MV-4-11 (cell line): ENCODE measurements around the gene ENG.
A peak's percentile ranks its signal among the peaks of the same experiment; 100 is the strongest.
"Not testable (repeated sequence)": the region's sequence is repeated elsewhere in the genome, so short reads cannot be mapped to it uniquely, and the experiment has no call there.

ENCODE experiments used
- DNase-seq: peaks from one replicate; lab custom pipeline; 2025; lab: John Stamatoyannopoulos, UW

ENG gene

GRCh38 chr9:127878652-127879390 is 24.4 kb upstream of the ENG start:
- DNase-seq = peak; percentile 6

- no peak for DNase-seq
Observed at GRCh38 chr9:127878001-127878651, 23.7 kb upstream of the ENG start.

- DNase-seq = no peak
Observed at GRCh38 chr9:127877566-127877998, 23.1 kb upstream of the ENG start, which contains the start of gene AK1. TSS of gene AK1 (minus strand) at chr9:127877675. CDS start at chr9:127874617, 3,058 bp downstream.

GRCh38 chr9:127876764-127877562 is 22.5 kb upstream of the ENG start:
- no peak for DNase-seq

GRCh38 chr9:127876026-127876763 is 21.7 kb upstream of the ENG start:
- no peak for DNase-seq

GRCh38 chr9:127875306-127875966 is 21.0 kb upstream of the ENG start:
- no peak for DNase-seq

- no peak for DNase-seq
Observed at GRCh38 chr9:127874301-127875221, 20.1 kb upstream of the ENG start.

- no peak for DNase-seq
Observed at GRCh38 chr9:127873886-127874285, 19.4 kb upstream of the ENG start.

- DNase-seq = no peak
Observed at GRCh38 chr9:127873223-127873691, 18.8 kb upstream of the ENG start.

- no peak for DNase-seq
Observed at GRCh38 chr9:127872369-127873222, 18.1 kb upstream of the ENG start.

- no peak for DNase-seq
Observed at GRCh38 chr9:127871531-127871930, 17.1 kb upstream of the ENG start.

GRCh38 chr9:127870887-127871286 is 16.4 kb upstream of the ENG start:
- no peak for DNase-seq

- not testable (repeated sequence) for DNase-seq
Observed at GRCh38 chr9:127870153-127870491, 15.7 kb upstream of the ENG start.

GRCh38 chr9:127869310-127870152 is 15.1 kb upstream of the ENG start:
- peak; percentile 69 for DNase-seq

GRCh38 chr9:127868278-127868902 is 13.9 kb upstream of the ENG start:
- DNase-seq = no peak

- no peak for DNase-seq
Observed at GRCh38 chr9:127867356-127868277, 13.2 kb upstream of the ENG start.

GRCh38 chr9:127866535-127866934 is 12.1 kb upstream of the ENG start:
- no peak for DNase-seq
